IMR-90 (cell line): Measurements from ENCODE around the gene CCDC28B. TPM values are rescaled to one million over a fixed set of nuclear protein-coding genes. Genes with fewer than 3 reads are reported as not detected.

Source experiments
- ATAC-seq: fragments of 200-7000 bp; cut with Tn5 transposase; 2 replicates; pipeline ENCODE4 v1.9.1; 2020; ENCODE audit warnings: low read depth, mild to moderate bottlenecking, moderate library complexity
- BruUV-seq: library from RNA; stranded (reverse); fragments of 400-500 nt; replicated peaks from 2 replicates; lab custom pipeline; 2021; lab: Mats Ljungman, UMichigan
- CTCF ChIA-PET: fragments of 300-600 bp; formaldehyde crosslinking; extraction: SDS; loops from one replicate; lab custom pipeline; 2021; ENCODE audit warnings: antibody characterized with exemption; lab: Yijun Ruan, JAX
- POLR2A ChIA-PET: fragments of 300-600 bp; sonication (Branson Sonifier 250); formaldehyde crosslinking; loops from one replicate; lab custom pipeline; 2022; ENCODE audit warnings: antibody characterized with exemption; ENCODE audit not compliant: unreplicated experiment; lab: Charles Lee
- DNase-seq: peaks from one replicate; pipeline ENCODE4 v3.0.0; 2013
- H2AFZ ChIP-seq: replicated peaks from 2 replicates; pipeline ENCODE3; 2013; ENCODE audit warnings: low read length, mild to moderate bottlenecking; ENCODE audit not compliant: poor library complexity
- H2AK5ac ChIP-seq: 2 replicates; pipeline ENCODE4 v1.6.1; 2013; ENCODE audit warnings: low read depth, low read length, inconsistent platforms
- H2AK9ac ChIP-seq: replicated peaks from 2 replicates; pipeline ENCODE3; 2013; ENCODE audit warnings: mild to moderate bottlenecking, low read depth, low read length, moderate library complexity; ENCODE audit not compliant: poor library complexity
- H2BK120ac ChIP-seq: 2 replicates; pipeline ENCODE4 v1.6.1; 2013; ENCODE audit warnings: low read depth, low read length, inconsistent platforms
- H2BK15ac ChIP-seq: 3 replicates; pipeline ENCODE4 v1.6.1; 2013; ENCODE audit warnings: low read depth, low read length, inconsistent platforms
- H2BK20ac ChIP-seq: 2 replicates; pipeline ENCODE4 v1.6.1; 2013; ENCODE audit warnings: low read depth, mild to moderate bottlenecking, inconsistent platforms, low read length, moderate library complexity
- H2BK5ac ChIP-seq: 2 replicates; pipeline ENCODE4 v1.6.1; 2013; ENCODE audit warnings: mild to moderate bottlenecking, low read depth, low read length, inconsistent platforms; ENCODE audit not compliant: poor library complexity, severe bottlenecking
- H3K14ac ChIP-seq: replicated peaks from 2 replicates; pipeline ENCODE4 v1.6.1; 2013; ENCODE audit warnings: low read depth, low read length, inconsistent platforms
- H3K18ac ChIP-seq: 2 replicates; pipeline ENCODE4 v1.6.1; 2013; ENCODE audit warnings: low read depth, low read length, control low read depth
- H3K23ac ChIP-seq: 2 replicates; pipeline ENCODE4 v1.6.1; 2013; ENCODE audit warnings: low read depth, low read length, inconsistent platforms
- H3K27ac ChIP-seq: 2 replicates; pipeline ENCODE4 v1.5.1; 2013; ENCODE audit warnings: mild to moderate bottlenecking, control low read depth, low read length; ENCODE audit not compliant: insufficient read depth
- H3K27me3 ChIP-seq: 2 replicates; pipeline ENCODE4 v1.6.1; 2013; ENCODE audit warnings: low read length; ENCODE audit not compliant: control insufficient read depth, insufficient read depth
- H3K36me3 ChIP-seq: 2 replicates; pipeline ENCODE4 v1.6.1; 2013; ENCODE audit warnings: low read length, mixed read lengths; ENCODE audit not compliant: control insufficient read depth, insufficient read depth
- H3K4ac ChIP-seq: 2 replicates; pipeline ENCODE4 v1.6.1; 2013; ENCODE audit warnings: low read depth, low read length, inconsistent platforms
- H3K4me1 ChIP-seq: 2 replicates; pipeline ENCODE4 v1.6.1; 2013; ENCODE audit warnings: low read length, mixed read lengths; ENCODE audit not compliant: control insufficient read depth, insufficient read depth
- H3K4me2 ChIP-seq: 2 replicates; pipeline ENCODE4 v1.6.1; 2013; ENCODE audit warnings: low read depth, mild to moderate bottlenecking, control low read depth, low read length, moderate library complexity
- H3K4me3 ChIP-seq: 2 replicates; pipeline ENCODE4 v1.5.1; 2013; ENCODE audit warnings: low read depth, mild to moderate bottlenecking, control low read depth, low read length, moderate library complexity; ENCODE audit not compliant: insufficient read depth
- H3K56ac ChIP-seq: 2 replicates; pipeline ENCODE4 v1.6.1; 2013; ENCODE audit warnings: low read length, inconsistent platforms; ENCODE audit not compliant: insufficient read depth; ENCODE audit errors: extremely low read depth
- H3K79me1 ChIP-seq, 2 experiments: 2 replicates each; pipeline ENCODE4 v1.6.1; 2013; ENCODE audit warnings: low read length in 2 of 2, inconsistent platforms in 1 of 2, low read depth in 1 of 2
- H3K9ac ChIP-seq: 2 replicates; pipeline ENCODE4 v1.6.1; 2013; ENCODE audit warnings: low read depth, low read length, control low read depth
- H3K9me1 ChIP-seq: 2 replicates; pipeline ENCODE4 v1.6.1; 2013; ENCODE audit warnings: low read length, inconsistent platforms; ENCODE audit not compliant: insufficient read depth
- H3K9me3 ChIP-seq: 2 replicates; pipeline ENCODE4 v1.6.1; 2013; ENCODE audit warnings: low read length; ENCODE audit not compliant: control insufficient read depth, insufficient read depth
- H4K20me1 ChIP-seq: 2 replicates; pipeline ENCODE4 v1.6.1; 2013; ENCODE audit warnings: low read length, inconsistent platforms; ENCODE audit not compliant: insufficient read depth
- H4K5ac ChIP-seq: 2 replicates; pipeline ENCODE4 v1.6.1; 2013; ENCODE audit warnings: mild to moderate bottlenecking, low read depth, low read length, control low read depth
- H4K8ac ChIP-seq, 2 experiments: 2 replicates each; pipeline ENCODE4 v1.6.1; 2013; ENCODE audit warnings: low read depth in 2 of 2, low read length in 2 of 2, control low read depth in 1 of 2, inconsistent platforms in 1 of 2
- H4K91ac ChIP-seq: 2 replicates; pipeline ENCODE4 v1.6.1; 2013; ENCODE audit warnings: low read depth, low read length, inconsistent platforms; ENCODE audit not compliant: insufficient read depth
- BHLHE40 ChIP-seq: fragments of 150-350 bp; IDR thresholded peaks from 2 replicates; pipeline ENCODE4 v1.6.1; 2016; ENCODE audit warnings: mild to moderate bottlenecking, low read depth, low read length
- CEBPB ChIP-seq: IDR thresholded peaks from 2 replicates; pipeline ENCODE4 v1.6.1; 2012; ENCODE audit warnings: low read depth, low read length, improper control_type of control experiment
- CHD1 ChIP-seq: IDR thresholded peaks from 2 replicates; pipeline ENCODE4 v1.6.1; 2012; ENCODE audit warnings: low read depth, low read length, improper control_type of control experiment
- CTCF ChIP-seq: conservative IDR thresholded peaks from 2 replicates; pipeline ENCODE4 v1.5.1; 2012; ENCODE audit warnings: mild to moderate bottlenecking, low read depth, low read length, improper control_type of control experiment
- FOS ChIP-seq: fragments of 150-350 bp; IDR thresholded peaks from 2 replicates; pipeline ENCODE4 v1.6.1; 2016; ENCODE audit warnings: low read depth, low read length
- MAFK ChIP-seq: IDR thresholded peaks from 2 replicates; pipeline ENCODE4 v1.6.1; 2012; ENCODE audit warnings: low read depth, low read length, improper control_type of control experiment
- MAZ ChIP-seq: IDR thresholded peaks from 2 replicates; pipeline ENCODE4 v1.6.1; 2012; ENCODE audit warnings: low read depth, mild to moderate bottlenecking, low read length, improper control_type of control experiment, moderate library complexity, borderline replicate concordance
- MXI1 ChIP-seq: IDR thresholded peaks from 2 replicates; pipeline ENCODE4 v1.6.1; 2012; ENCODE audit warnings: low read depth, mild to moderate bottlenecking, low read length, moderate library complexity, borderline replicate concordance
- NFE2L2 ChIP-seq: fragments of 150-350 bp; IDR thresholded peaks from 2 replicates; pipeline ENCODE4 v1.6.1; 2016; ENCODE audit warnings: low read depth, mild to moderate bottlenecking, low read length
- RAD21 ChIP-seq: IDR thresholded peaks from 2 replicates; pipeline ENCODE4 v1.6.1; 2012; ENCODE audit warnings: low read length, improper control_type of control experiment
- RCOR1 ChIP-seq: IDR thresholded peaks from 2 replicates; pipeline ENCODE4 v1.6.1; 2012; ENCODE audit warnings: mild to moderate bottlenecking, low read length, improper control_type of control experiment; ENCODE audit not compliant: insufficient replicate concordance
- RFX5 ChIP-seq: IDR thresholded peaks from 2 replicates; pipeline ENCODE4 v1.8.0; 2012; ENCODE audit warnings: low read depth, mild to moderate bottlenecking, low read length, moderate library complexity
- SMC3 ChIP-seq: fragments of 150-350 bp; IDR thresholded peaks from 2 replicates; pipeline ENCODE4 v1.6.1; 2016; ENCODE audit warnings: low read depth, mild to moderate bottlenecking, antibody characterized with exemption, low read length, moderate library complexity
- USF2 ChIP-seq: fragments of 150-350 bp; IDR thresholded peaks from 2 replicates; pipeline ENCODE4 v1.6.1; 2017; ENCODE audit warnings: mild to moderate bottlenecking, antibody characterized with exemption, low read length, low read depth
- WGBS, 2 experiments: methylation state at CpG; one replicate each; pipeline versions ENCODE4 v1.1.5 to v1.1.7; 2013; ENCODE audit warnings: missing lambda C conversion rate in 2 of 2; ENCODE audit not compliant: insufficient read length in 1 of 2; ENCODE audit errors: extremely low coverage in 2 of 2; 5-methylcytosine and 5-hydroxymethylcytosine counted together
- dilution Hi-C: fragments of 300-500 bp; cut with HindIII; formaldehyde crosslinking; loops from one replicate; pipeline ENCODE4 v1.14.3; 2018; ENCODE audit warnings: low sequenced_read_pairs; ENCODE audit not compliant: unreplicated experiment
- in situ Hi-C: fragments of 300-500 bp; cut with MboI; formaldehyde crosslinking; loops from 3 replicates; pipeline ENCODE4 v1.14.3; 2019; ENCODE audit warnings: low sequenced_read_pairs, inconsistent platforms, mixed read lengths
- intact Hi-C: fragments of 100-400 bp; cut with micrococcal nuclease; formaldehyde crosslinking; loops from 2 replicates; pipeline ENCODE4 v1.10.0; 2022
- polyA plus RNA-seq, 3 experiments: library from polyadenylated mRNA; depleted of rRNA; stranded (reverse); fragments of >200 nt; gene quantifications; 2 replicates each; pipeline ENCODE4 v1.2.3, GENCODE V29; 2012; ENCODE audit warnings: low replicate concordance in 1 of 3
- total RNA-seq: library from RNA; depleted of rRNA; stranded (reverse); fragments of >200 nt; gene quantifications from 2 replicates; pipeline ENCODE4 v1.2.3, GENCODE V29; 2012

CCDC28B gene
- total and polyA plus RNA-seq, 2 of the 4 experiments (the other 2 are of a cell fraction): 17.2 to 18.4 TPM

- intact Hi-C loops: loop anchor here (5.0 kb wide), 2 partner anchors 71 to 91 kb away; no protein-coding TSS in a partner anchor
- TF ChIP-seq CHD1: no peak
- no peak for TF ChIP-seq BHLHE40
- peak; percentile 52 for TF ChIP-seq RCOR1
- TF ChIP-seq MAZ: peak; percentile 61
- no peak for TF ChIP-seq RAD21
- TF ChIP-seq MAFK: no peak
- TF ChIP-seq RFX5: no peak
- no peak for TF ChIP-seq USF2
- peak; percentile 45; the same call in 1 of the 2 replicates for TF ChIP-seq CEBPB
- peak; percentile 75; the same call in 1 of the 2 replicates for TF ChIP-seq FOS
- TF ChIP-seq MXI1: no peak
- 0 out of 2 replicates have a peak, but pooled peaks have one; percentile 10 for TF ChIP-seq CTCF
- TF ChIP-seq SMC3: peak; percentile 11; the same call in 1 of the 2 replicates
- TF ChIP-seq NFE2L2: no peak
These were observed 40.8 kb downstream of the CCDC28B start for GRCh38 chr1:32241001-32241763.

More at GRCh38 chr1:32241001-32241763, 40.8 kb downstream of the CCDC28B start:
- Histone ChIP-seq H3K23ac (peak overlapping the region; percentile 93), H3K27ac (peak overlapping the region; percentile 45), H2AFZ (peak overlapping the region; percentile 89), H3K14ac (peak overlapping the region; percentile 93), H3K18ac (peak overlapping the region; percentile 42), H2AK5ac (peak overlapping the region; percentile 32; the same call in 1 of the 2 replicates), H3K4me2 (peak overlapping the region; percentile 86), H3K56ac (peak overlapping the region; percentile 56; the same call in 1 of the 2 replicates), H4K8ac (peak overlapping the region; percentile 87 to 89), H3K4me3 (peak overlapping the region; percentile 51), H3K36me3 (no peaks in the 10 kb centered on the region), H2BK5ac (peak overlapping the region; percentile 0), H2BK15ac (peak overlapping the region; percentile 42; the same call in 2 of the 3 replicates), H2BK20ac (peak overlapping the region; percentile 41), H2BK120ac (peak overlapping the region; percentile 72), H4K5ac (peak overlapping the region; percentile 89), H3K79me1 (peaks cover 0 to 29% of the 10 kb centered on the region in 2 experiments; a peak in 2 of 4 replicates), H4K91ac (peak overlapping the region; percentile 79), H4K20me1 (no peaks in the 10 kb centered on the region), H3K9me1 (0 out of 2 replicates have a peak, but pooled peaks cover 11% of the 10 kb centered on the region), H3K9ac (peak overlapping the region; percentile 66), H3K9me3 (no peaks in the 10 kb centered on the region), H3K4ac (peak overlapping the region; percentile 84), H2AK9ac (peak overlapping the region; percentile 97), H3K4me1 (peaks cover 7% of the 10 kb centered on the region), H3K27me3 (no peaks in the 10 kb centered on the region)
- ChIA-PET CTCF (interaction anchor here (0.6 to 1.9 kb wide), 5 partner anchors 8 to 75 kb away, joined by 3 to 6 read pairs (median 4); no protein-coding TSS in a partner anchor), POLR2A (no interaction called here)
- 2% methylated on average over 30 of the region's 55 CpGs; no CpG with 5 or more reads in 1 of the 2 experiments for WGBS, 2 experiments
- DNase-seq (peak; percentile 66), ATAC-seq (peak; percentile 57)
- no TSS peak for BruUV-seq
- dilution Hi-C loops: no loop called here
- in situ Hi-C loops: no loop called here
